HEK293 (cell line): ENCODE measurements around the gene HAT1.

ENCODE experiments used
- CTCF ChIP-seq: fragments of 450-650 bp; formaldehyde crosslinking; IDR thresholded peaks from 2 replicates; pipeline ENCODE4 v1.5.1; 2016; ENCODE audit warnings: missing biosample characterization, missing genetic modification characterization
- GLI4 ChIP-seq: fragments of 450-650 bp; formaldehyde crosslinking; IDR thresholded peaks from 2 replicates; pipeline ENCODE4 v1.5.1; 2016; ENCODE audit warnings: missing biosample characterization, missing genetic modification characterization
- GLIS2 ChIP-seq: fragments of 450-650 bp; formaldehyde crosslinking; IDR thresholded peaks from 2 replicates; pipeline ENCODE4 v1.5.1; 2016; ENCODE audit warnings: missing biosample characterization, missing genetic modification characterization
- PBX3 ChIP-seq: sonication (generic); formaldehyde crosslinking; IDR thresholded peaks from 2 replicates; pipeline ENCODE4 v1.8.1; 2022; ENCODE audit warnings: mild to moderate bottlenecking, moderate library complexity, missing genetic modification reagents
- TRIM28 ChIP-seq: IDR thresholded peaks from 2 replicates; pipeline ENCODE4 v1.6.1; 2011; ENCODE audit warnings: low read length, control low read depth, borderline replicate concordance
- WT1 ChIP-seq: fragments of 450-650 bp; formaldehyde crosslinking; IDR thresholded peaks from 2 replicates; pipeline ENCODE4 v1.5.1; 2016; ENCODE audit warnings: missing biosample characterization, missing genetic modification characterization
- YY1 ChIP-seq: fragments of 450-650 bp; formaldehyde crosslinking; IDR thresholded peaks from 2 replicates; pipeline ENCODE4 v1.5.1; 2018; ENCODE audit warnings: missing biosample characterization, missing genetic modification characterization
- ZNF274 ChIP-seq, 2 experiments: fragments of 200-500 bp in 1 of 2; fragments of 450-650 bp in 1 of 2; sonication (Bioruptor generic) in 1 of 2; formaldehyde crosslinking in 1 of 2; IDR thresholded peaks; 2 replicates each; pipeline versions ENCODE4 v1.5.1 to v1.6.1; 2014 to 2016; ENCODE audit warnings: borderline replicate concordance in 1 of 2, inconsistent platforms in 1 of 2, low read length in 1 of 2, missing biosample characterization in 1 of 2, missing genetic modification characterization in 1 of 2
- ZNF366 ChIP-seq: fragments of 450-650 bp; formaldehyde crosslinking; conservative IDR thresholded peaks from 2 replicates; pipeline ENCODE4 v1.5.1; 2016; ENCODE audit warnings: missing biosample characterization, missing genetic modification characterization
- ZNF473 ChIP-seq: fragments of 450-650 bp; formaldehyde crosslinking; IDR thresholded peaks from 2 replicates; pipeline ENCODE4 v1.5.1; 2017; ENCODE audit warnings: missing biosample characterization, missing genetic modification characterization
- ZNF549 ChIP-seq: fragments of 450-650 bp; IDR thresholded peaks from 2 replicates; pipeline ENCODE4 v1.5.1; 2018; ENCODE audit warnings: missing biosample characterization, missing genetic modification characterization, mild to moderate bottlenecking, inconsistent platforms, moderate library complexity
- ZNF561 ChIP-seq: fragments of 450-650 bp; IDR thresholded peaks from 2 replicates; pipeline ENCODE4 v1.5.1; 2018; ENCODE audit warnings: missing biosample characterization, missing genetic modification characterization, borderline replicate concordance
- ZNF610 ChIP-seq: fragments of 450-650 bp; formaldehyde crosslinking; IDR thresholded peaks from 2 replicates; pipeline ENCODE4 v1.5.1; 2016; ENCODE audit warnings: missing biosample characterization, missing genetic modification characterization, borderline replicate concordance

- TF ChIP-seq WT1 (tag by site-specific recombination) = no peak
- TF ChIP-seq CTCF (tag by site-specific recombination) = no peak
- no peak for TF ChIP-seq YY1 (tag by site-specific recombination)
- TF ChIP-seq ZNF561 (tag by site-specific recombination) = no peak
- TF ChIP-seq ZNF610 (tag by site-specific recombination) = no peak
- no peak for TF ChIP-seq GLIS2 (tag by site-specific recombination)
- TF ChIP-seq TRIM28 = no peak
- TF ChIP-seq ZNF274 (IDR thresholded peaks at IDR 0.05; ENCODE audit: low read length) = no peak
- no peak for TF ChIP-seq ZNF274 (tag by site-specific recombination; IDR thresholded peaks at IDR 0.05; ENCODE audit: borderline replicate concordance)
- TF ChIP-seq GLI4 (tag by site-specific recombination) = no peak
- no peak for TF ChIP-seq ZNF549
- no peak for TF ChIP-seq ZNF473 (tag by site-specific recombination)
- TF ChIP-seq ZNF366 (tag by site-specific recombination) = no peak
- TF ChIP-seq PBX3 (CRISPR knock-in tag) = no peak
Observed at GRCh38 chr2:171880774-171881173, 41.5 kb upstream of the HAT1 start.
